SH-SY5Y (cell line): ENCODE data around the gene BTBD3.

Experiments used
- GATA2 ChIP-seq: IDR thresholded peaks from 2 replicates; pipeline ENCODE4 v1.6.1; 2011; ENCODE audit warnings: mild to moderate bottlenecking, low read depth, low read length
- GATA3 ChIP-seq: IDR thresholded peaks from 2 replicates; pipeline ENCODE4 v1.6.1; 2011; ENCODE audit warnings: low read depth, mild to moderate bottlenecking, low read length, moderate library complexity

DNA sequence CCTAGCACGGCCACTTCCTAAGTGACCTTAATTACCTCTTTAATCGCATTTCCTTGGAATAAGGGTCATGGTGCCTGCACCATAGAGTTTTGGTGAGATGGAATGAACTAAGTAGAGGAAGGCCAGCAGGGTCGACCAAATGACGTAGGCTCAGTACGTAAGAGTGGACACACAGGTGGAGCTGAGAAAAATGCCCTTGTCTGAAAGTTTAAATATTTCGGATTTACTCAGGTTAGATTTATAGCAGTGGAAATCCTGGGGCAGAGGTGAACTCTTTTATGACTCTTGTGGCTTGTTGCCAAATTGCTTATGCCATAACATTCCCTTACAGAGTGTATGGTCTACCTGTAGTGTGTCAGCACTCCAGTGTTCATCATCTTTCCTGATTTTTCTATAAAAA lies 23.6 kb upstream of the BTBD3 start:
- TF ChIP-seq GATA2: no peak
- no peak for TF ChIP-seq GATA3
